ENCODE data around the gene NAA10.

NAA10 gene

GRCh38 chrX:153919281-153919680 lies 15.6 kb downstream of the NAA10 start:
- H3K4me1 ChIP-seq (ENCODE audit: insufficient read depth, low read length, poor library complexity, severe bottlenecking) = peaks cover 3% of the 10 kb centered on the region
- no peaks in the 10 kb centered on the region for H3K27me3 ChIP-seq (ENCODE audit: insufficient read depth, low read length, poor library complexity, severe bottlenecking)
- H3K4me2 ChIP-seq (ENCODE audit: low read depth, low read length, poor library complexity, severe bottlenecking) = no peak overlapping the region
- no peaks in the 10 kb centered on the region for H3K9me3 ChIP-seq (ENCODE audit: insufficient read depth, low read depth, low read length)
- no peaks in the 10 kb centered on the region for H3F3A ChIP-seq (ENCODE audit: low read depth)
- TF ChIP-seq, protein P1, sequence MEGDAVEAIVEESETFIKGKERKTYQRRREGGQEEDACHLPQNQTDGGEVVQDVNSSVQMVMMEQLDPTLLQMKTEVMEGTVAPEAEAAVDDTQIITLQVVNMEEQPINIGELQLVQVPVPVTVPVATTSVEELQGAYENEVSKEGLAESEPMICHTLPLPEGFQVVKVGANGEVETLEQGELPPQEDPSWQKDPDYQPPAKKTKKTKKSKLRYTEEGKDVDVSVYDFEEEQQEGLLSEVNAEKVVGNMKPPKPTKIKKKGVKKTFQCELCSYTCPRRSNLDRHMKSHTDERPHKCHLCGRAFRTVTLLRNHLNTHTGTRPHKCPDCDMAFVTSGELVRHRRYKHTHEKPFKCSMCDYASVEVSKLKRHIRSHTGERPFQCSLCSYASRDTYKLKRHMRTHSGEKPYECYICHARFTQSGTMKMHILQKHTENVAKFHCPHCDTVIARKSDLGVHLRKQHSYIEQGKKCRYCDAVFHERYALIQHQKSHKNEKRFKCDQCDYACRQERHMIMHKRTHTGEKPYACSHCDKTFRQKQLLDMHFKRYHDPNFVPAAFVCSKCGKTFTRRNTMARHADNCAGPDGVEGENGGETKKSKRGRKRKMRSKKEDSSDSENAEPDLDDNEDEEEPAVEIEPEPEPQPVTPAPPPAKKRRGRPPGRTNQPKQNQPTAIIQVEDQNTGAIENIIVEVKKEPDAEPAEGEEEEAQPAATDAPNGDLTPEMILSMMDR (conservative IDR thresholded peaks at IDR 0.05; ENCODE audit: low read length) = no peak
- TF ChIP-seq EZH2phosphoT487 (IDR thresholded peaks at IDR 0.05; ENCODE audit: borderline replicate concordance) = no peak
- H2AFZ ChIP-seq (ENCODE audit: low read length) = no peak overlapping the region
- no peak overlapping the region for H3K9ac ChIP-seq (ENCODE audit: low read depth, low read length, poor library complexity, severe bottlenecking)
- H3K36me3 ChIP-seq (ENCODE audit: insufficient read depth, low read length) = peaks cover 7% of the 10 kb centered on the region; the same call in 1 of the 2 replicates
- no peaks in the 10 kb centered on the region for H3K9me2 ChIP-seq (replicated peaks; ENCODE audit: low read depth, low read length)
- peaks cover 40% of the 10 kb centered on the region for H3K79me2 ChIP-seq (ENCODE audit: insufficient read depth, low read length)
- no peak overlapping the region for H3K4me3 ChIP-seq (ENCODE audit: low read length, poor library complexity, severe bottlenecking)
- H4K20me1 ChIP-seq (ENCODE audit: insufficient read depth, low read length, poor library complexity, severe bottlenecking) = peaks cover 14% of the 10 kb centered on the region

DNA sequence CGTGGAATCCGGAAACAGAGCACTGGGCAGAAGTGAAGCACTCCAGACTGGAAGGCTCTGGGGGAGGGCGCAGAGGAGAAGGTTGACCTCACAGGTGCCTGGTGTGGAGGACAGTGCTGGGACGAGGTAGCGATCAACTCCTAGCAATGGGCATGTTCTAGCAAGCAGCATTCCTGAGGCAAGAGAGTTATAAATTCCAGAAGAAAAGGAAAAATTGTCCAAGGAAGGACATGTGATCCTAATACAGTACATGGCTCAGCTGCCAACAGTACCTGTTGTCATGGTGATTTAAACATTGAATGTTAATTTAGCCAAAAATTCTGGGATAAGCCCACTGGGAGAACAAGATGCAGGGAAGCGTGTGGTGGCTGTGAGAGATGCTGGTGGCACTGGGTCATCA lies 17.0 kb downstream of the NAA10 start:
- Histone ChIP-seq H3K9ac (ENCODE audit: low read depth, low read length, poor library complexity, severe bottlenecking) (no peak overlapping the region), H3K4me3 (ENCODE audit: low read length, poor library complexity, severe bottlenecking) (no peak overlapping the region), H3K4me2 (ENCODE audit: low read depth, low read length, poor library complexity, severe bottlenecking) (no peak overlapping the region), H3F3A (ENCODE audit: low read depth) (no peaks in the 10 kb centered on the region), H3K27me3 (ENCODE audit: insufficient read depth, low read length, poor library complexity, severe bottlenecking) (no peaks in the 10 kb centered on the region), H3K79me2 (ENCODE audit: insufficient read depth, low read length) (peaks cover 26% of the 10 kb centered on the region), H2AFZ (ENCODE audit: low read length) (no peak overlapping the region), H3K9me2 (replicated peaks; ENCODE audit: low read depth, low read length) (no peaks in the 10 kb centered on the region), H3K36me3 (ENCODE audit: insufficient read depth, low read length) (peaks cover 13% of the 10 kb centered on the region; the same call in 1 of the 2 replicates), H3K9me3 (ENCODE audit: insufficient read depth, low read depth, low read length) (no peaks in the 10 kb centered on the region), H4K20me1 (ENCODE audit: insufficient read depth, low read length, poor library complexity, severe bottlenecking) (peaks cover 8% of the 10 kb centered on the region), H3K4me1 (ENCODE audit: insufficient read depth, low read length, poor library complexity, severe bottlenecking) (no peaks in the 10 kb centered on the region)
- TF ChIP-seq EZH2phosphoT487 (IDR thresholded peaks at IDR 0.05; ENCODE audit: borderline replicate concordance) = no peak
- TF ChIP-seq, protein P1 (conservative IDR thresholded peaks at IDR 0.05; ENCODE audit: low read length) = no peak

GRCh38 chrX:153913701-153914100 lies 21.1 kb downstream of the NAA10 start:
- H3K4me3 ChIP-seq (ENCODE audit: low read length, poor library complexity, severe bottlenecking) = no peak overlapping the region
- no peaks in the 10 kb centered on the region for H3F3A ChIP-seq (ENCODE audit: low read depth)
- no peaks in the 10 kb centered on the region for H4K20me1 ChIP-seq (ENCODE audit: insufficient read depth, low read length, poor library complexity, severe bottlenecking)
- TF ChIP-seq, protein P1 (conservative IDR thresholded peaks at IDR 0.05; ENCODE audit: low read length) = no peak
- no peak for TF ChIP-seq EZH2phosphoT487 (IDR thresholded peaks at IDR 0.05; ENCODE audit: borderline replicate concordance)
- no peaks in the 10 kb centered on the region for H3K9me3 ChIP-seq (ENCODE audit: insufficient read depth, low read depth, low read length)
- H3K79me2 ChIP-seq (ENCODE audit: insufficient read depth, low read length) = no peaks in the 10 kb centered on the region
- H3K27me3 ChIP-seq (ENCODE audit: insufficient read depth, low read length, poor library complexity, severe bottlenecking) = no peaks in the 10 kb centered on the region
- H3K4me2 ChIP-seq (ENCODE audit: low read depth, low read length, poor library complexity, severe bottlenecking) = no peak overlapping the region
- H2AFZ ChIP-seq (ENCODE audit: low read length) = no peak overlapping the region
- no peaks in the 10 kb centered on the region for H3K4me1 ChIP-seq (ENCODE audit: insufficient read depth, low read length, poor library complexity, severe bottlenecking)
- no peaks in the 10 kb centered on the region for H3K9me2 ChIP-seq (replicated peaks; ENCODE audit: low read depth, low read length)
- no peak overlapping the region for H3K9ac ChIP-seq (ENCODE audit: low read depth, low read length, poor library complexity, severe bottlenecking)
- H3K36me3 ChIP-seq (ENCODE audit: insufficient read depth, low read length) = peaks cover 17% of the 10 kb centered on the region; the same call in 1 of the 2 replicates

All from Loucy (cell line).